Anterior cingulate cortex (tissue), 58 donors: ENCODE results near the gene CCDC181.

Experiments
- DNase-seq, 58 donors: peaks; one replicate each; lab custom pipeline; 2025; lab: John Stamatoyannopoulos, UW

CCDC181 gene

DNA sequence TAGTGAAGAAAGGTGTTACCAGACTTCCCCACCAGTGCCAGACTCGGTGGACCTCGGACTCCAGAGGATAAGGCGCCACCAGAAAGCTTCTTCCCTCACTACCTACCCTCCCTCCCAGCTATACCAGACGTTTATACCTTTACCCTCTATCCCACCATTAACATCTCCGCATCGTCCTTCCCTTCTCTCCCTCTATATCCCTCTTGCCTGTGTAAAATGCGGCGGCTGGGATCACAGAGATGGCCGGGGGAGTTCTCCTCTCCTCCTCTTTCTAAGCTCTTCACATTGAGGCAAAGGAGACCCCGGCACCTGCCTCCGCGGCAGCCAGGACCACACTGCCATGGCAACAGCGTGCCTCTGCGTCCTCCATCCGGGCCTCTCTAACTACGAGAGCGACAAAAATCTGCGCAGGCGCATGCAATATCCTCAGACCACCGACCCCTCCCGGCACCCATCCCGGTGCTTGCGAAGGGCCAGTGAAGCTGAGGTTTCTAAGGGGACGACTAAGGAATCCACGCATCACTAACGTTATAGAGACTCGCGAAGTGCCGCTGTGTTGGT, at the start of gene CCDC181:
Gene CCDC181 (minus strand): TSS at position 394 of the 561 bp plus-strand sequence. CDS start 2,547 bp downstream, outside the sequence.
- peak; percentile 12 to 89 (median 76) for DNase-seq

DNA sequence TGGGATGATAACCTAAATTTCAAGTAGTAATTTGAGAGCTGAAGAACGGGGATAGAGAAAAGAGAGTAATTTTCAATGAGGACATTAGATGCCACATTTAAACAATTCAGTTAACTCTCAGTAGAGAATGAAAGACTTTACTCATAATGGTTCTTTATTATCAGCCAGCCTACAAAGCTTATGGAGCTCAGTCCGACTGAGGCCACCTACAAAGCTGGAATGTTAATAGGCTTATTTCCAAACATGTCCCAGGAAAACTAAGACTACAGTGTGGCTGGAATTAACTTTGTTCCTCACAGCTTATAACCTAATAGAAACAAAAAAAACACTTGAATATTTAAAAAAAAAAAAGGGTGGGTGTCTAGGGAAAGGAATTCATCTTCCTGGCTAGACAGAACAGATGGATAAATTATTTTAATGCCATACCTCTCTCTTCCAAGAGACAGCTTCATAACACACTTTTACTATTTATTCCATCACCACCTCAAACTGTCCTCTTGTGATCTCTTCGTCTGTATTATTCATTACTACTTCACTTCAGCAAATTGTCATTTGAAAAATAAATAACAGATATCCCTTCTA, 48.6 kb upstream of the CCDC181 start:
- DNase-seq = no peak

DNA sequence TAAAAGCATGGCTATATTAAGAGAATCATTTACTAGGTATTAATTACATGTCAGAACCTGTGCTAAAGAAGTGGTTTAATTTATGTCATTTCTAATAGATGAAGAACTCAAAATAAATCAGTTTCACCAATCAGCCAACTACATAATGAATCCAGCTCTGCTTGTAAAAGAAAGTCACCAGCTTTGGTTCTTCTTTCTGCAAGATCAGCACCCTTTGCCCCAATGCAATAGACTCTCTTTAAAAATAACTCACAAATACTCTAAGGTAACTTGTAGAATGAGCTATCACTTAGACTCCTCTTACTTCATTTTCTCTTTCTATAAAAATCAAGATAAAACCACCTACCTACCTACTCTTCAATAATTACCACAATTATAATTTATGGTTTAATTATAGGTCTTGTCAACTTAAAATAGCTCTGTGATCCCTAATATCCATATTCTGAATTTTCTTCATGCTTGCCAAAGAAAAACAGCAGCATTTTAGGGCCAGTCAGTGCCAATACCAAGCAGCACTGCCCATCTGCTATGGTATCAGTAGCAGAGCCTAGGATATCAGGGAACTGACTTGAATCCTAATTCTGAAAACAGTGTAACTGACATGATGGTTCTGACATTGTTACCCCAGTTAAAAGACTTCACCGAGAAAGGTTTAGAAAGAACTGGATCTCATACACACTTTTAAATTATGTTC, 47.2 kb upstream of the CCDC181 start:
- no peak for DNase-seq

GRCh38 chr1:169473347-169473746, 46.1 kb upstream of the CCDC181 start:
- no peak for DNase-seq

DNA sequence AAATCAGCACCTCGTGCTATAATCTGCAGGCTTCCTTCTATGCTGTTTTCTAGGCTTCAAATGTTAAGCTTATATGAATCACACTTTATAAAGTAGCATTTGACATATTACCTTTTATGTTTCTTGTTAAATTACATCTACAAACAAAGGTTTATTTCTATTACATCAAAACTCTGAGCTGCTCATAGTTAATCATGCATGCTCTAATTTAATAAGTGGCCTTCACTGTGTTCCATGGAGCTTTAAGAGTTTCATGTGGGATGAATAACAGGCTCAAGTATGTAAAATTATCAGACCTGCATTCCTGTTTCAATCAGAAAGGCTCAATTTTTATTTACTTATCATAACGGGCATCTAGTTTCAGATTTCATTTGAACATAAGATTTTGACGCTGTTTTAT, 45.5 kb upstream of the CCDC181 start:
- no peak for DNase-seq

DNA sequence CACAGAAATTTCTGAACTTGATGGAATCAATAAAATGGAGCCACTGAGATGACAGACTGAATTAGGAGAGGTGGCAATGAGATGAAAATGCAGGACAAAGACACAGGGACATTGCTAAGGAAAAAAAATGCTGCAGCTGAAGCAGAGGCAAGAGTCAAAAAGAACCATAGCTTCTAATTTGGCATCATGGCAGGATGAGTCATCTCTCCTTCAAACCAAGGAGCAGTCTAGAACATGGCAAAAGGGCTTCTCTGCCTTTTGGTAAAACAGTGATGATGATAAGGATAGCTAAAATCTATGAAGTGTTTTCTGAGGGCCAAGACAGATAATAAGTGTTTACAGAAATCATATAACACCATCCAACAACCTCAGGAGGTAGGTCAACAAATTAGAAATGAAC, 41.7 kb upstream of the CCDC181 start:
- no peak for DNase-seq

DNA sequence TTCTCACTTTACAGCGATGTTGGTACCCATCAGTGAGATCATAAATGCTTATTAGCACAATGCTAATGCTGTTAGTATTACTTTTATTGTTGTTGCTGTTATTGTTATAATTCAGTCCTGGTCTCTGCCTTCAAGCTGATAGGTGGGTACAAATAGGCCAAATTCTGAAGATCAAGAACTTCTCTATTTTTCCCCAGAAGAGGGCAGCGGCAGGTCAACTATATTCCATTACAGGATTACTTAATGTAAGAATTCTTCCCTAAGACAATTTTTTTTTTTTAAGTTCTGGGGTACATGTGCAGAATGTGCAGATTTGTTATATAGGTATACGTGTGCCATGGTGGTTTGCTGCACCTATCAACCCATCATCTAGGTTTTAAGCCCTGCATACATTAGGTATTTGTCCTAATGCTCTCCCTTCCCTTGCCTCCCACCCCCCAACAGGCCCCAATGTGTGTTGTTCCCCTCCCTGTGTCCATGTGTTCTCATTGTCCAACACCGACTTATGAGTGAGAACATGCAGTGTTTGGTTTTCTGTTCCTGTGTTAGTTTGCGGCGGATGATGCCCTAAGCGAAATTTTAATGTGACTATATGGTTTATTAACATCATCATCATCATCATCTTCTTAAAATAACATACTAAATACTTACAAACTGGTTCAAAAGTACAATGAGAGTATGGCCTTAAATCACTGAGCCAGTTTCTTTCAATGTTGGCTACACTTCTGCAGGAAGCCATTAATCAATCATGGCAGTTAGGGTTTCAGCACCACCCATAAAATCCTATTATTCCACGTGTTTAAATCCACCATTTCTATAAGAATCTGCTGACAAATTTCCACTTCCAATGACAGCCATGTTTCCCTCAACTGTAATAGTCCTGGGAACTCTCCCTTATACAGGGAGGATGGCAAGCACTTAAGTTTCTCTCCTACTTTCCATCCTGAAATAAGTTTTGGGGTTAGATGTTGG, 39.3 kb upstream of the CCDC181 start:
- peak in 1 of 58 donors; percentile 20 for DNase-seq

DNA sequence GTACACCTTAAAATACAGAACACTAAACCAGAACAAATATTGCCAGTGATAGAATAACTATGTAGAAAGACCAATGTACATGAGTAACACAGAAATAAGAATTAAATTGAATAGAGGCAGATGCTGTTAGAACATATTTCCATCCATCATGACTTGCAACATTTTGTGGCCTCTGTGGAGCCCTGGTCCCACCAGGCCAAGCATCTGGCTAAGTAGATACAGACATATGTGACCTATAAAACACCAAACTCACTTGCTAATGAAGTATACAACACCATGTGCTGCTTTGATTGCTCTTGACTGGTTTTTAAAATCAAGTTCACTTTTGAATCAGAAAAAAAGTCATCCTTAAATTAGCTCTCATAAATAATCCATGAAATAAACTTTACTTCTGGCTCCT, 38.0 kb upstream of the CCDC181 start:
- DNase-seq = no peak

DNA sequence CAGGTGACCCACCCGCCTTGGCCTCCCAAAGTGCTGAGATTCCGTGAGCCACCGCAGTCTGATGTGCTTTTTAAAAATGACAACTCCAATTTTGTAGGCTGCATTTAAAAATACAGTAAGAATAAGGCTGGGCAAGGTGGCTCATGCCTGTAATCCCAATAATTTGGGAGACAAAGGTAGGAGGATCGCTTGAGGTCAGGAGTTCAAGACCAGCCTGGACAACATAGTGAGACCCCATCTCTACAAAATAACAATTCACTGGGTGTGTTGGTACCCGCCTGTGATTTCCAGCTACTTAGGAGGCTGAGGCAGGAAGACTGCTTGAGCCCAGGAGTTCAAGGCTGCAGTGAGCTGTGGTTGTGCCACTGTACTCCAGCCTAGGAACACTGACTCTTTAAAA, 35.1 kb upstream of the CCDC181 start:
- no peak for DNase-seq

- DNase-seq = no peak
Observed at GRCh38 chr1:169461390-169462000, 34.2 kb upstream of the CCDC181 start.

DNA sequence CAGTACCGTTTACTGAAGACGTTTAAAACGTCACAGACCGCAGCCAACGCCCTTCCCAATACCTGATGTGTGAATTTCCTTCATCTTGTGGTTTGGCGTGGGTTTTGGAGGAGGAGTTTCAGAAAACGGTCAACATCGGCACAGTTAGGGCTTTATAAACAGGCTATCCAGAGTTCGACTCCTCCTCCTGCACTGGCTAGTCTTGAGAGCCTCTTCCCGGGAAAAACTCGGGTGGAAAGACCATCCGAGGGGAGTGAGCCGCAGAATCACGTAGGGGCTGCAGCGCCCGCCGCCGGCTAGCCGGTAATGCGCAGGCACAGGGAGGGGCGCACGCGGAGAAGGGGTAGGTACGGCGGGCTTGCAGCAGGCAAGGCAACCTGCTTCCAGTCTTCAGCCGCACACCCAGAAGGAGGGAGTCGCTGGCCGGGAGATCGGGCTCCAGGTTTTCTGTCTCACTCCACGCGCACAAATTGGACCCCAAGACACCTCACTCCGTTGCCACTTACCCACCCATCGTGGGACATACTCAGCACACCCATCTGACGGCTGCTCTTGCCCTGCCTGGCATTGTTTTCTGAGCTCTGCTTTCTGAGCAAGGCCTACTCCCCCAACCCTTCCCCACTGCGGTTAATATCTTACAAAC, 33.0 kb upstream of the CCDC181 start:
- DNase-seq = no peak

DNA sequence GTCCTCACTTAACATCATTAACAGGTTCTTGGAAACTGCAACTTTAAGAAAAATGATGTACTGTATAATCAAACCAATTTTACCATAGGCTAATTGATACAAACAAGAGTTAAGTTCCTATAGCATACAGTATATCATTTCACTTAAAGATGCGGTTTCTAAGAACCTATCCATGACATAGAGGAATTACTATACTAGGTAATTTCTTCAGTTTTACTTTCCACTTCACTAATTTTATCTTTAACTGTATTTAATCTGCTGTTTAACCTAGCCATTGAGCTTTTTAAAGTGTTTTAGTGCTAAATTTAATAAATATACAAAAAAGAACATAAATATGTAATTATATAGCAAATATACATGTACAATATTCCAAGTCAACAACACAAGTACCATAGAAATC, 30.2 kb upstream of the CCDC181 start:
- no peak for DNase-seq

GRCh38 chr1:169456029-169456428, 28.8 kb upstream of the CCDC181 start:
- no peak for DNase-seq

DNA sequence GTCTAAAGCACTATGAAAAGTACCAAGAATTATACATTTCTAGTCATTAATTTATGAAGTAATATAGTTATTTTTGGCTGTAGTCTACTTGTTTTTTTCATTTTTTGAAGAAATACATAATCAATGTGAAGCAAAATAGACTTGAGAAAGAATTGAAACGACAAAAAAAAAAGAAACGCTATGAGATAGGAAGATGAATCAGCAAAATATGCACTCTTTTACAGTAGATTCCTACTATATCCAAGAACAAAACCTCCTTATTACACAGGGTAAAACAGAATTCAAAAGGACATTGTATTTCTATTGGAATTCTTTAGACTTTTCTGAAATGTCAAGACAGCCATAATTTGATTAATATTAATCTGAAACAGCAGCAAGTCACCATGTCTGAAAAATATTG, 25.6 kb upstream of the CCDC181 start:
- DNase-seq = no peak

GRCh38 chr1:169451218-169451824, 24.0 kb upstream of the CCDC181 start:
- no peak for DNase-seq

- no peak for DNase-seq
Observed at GRCh38 chr1:169443923-169444322, 16.6 kb upstream of the CCDC181 start.

DNA sequence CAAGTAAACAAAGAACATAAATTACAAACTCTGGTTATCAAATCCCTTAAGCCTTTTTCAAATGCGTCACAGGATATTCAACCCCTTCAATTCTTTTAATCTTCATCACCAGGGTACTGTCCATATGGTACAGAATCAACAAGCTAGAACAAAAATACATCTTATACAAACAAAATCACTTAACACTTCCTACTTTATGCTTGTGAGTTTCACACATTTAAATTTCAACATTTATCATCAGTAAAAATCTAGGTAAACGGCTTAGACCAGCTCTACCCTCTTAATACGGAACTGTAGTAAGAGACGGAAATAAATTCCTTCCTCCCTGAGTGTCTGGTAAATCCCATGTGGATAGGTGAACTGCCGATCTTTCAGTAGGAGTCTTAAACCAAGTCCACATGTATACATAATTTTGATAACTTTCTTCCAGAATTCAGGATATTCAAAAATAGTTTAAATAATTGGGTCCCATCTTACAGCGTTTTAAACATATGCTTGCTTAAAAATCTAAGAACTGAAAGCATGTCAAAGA, 1.0 kb downstream of the CCDC181 start:
- no peak for DNase-seq

DNA sequence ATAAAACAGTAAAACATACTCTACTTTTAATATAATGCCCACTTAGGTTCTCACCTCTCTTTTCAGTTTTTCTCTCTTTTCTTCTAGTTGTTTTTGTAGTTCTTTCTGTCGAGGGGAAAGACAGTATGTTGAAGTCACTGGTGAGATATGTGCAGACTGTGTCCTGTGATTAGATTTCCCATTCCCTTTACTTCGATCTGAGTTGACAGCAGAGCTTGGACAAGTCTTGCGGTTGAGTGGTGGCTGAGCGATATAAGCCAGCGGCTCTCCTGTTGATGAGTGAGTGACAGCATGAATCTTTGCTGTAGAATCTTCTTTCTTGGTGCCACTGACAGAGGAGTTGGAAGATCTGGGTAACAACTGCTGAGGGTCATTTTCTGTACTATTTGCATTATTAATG, 6.0 kb downstream of the CCDC181 start:
- no peak for DNase-seq

DNA sequence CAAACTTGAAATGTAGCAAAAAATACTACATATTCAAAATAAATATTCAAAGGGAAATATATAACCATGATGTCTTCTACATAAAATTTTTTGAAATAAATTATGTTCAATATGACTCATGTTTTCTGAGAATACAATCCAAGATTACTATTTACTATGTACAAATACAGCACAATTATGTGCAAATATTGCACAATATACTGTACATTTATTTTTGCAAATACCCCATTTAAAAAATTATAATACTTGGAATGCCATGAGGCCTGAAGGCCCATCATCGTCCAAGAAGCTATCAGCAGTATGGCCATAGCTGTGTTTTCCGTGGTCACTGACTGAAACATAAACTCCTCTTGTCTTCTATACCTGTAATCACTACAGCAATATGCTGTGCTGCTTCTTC, 12.3 kb downstream of the CCDC181 start:
- no peak for DNase-seq
